ENCODE results near the gene TXNDC11. TPM values are rescaled to one million over a fixed set of nuclear protein-coding genes. Genes with fewer than 3 reads are reported as not detected.

TXNDC11 gene
- polyA plus RNA-seq, 1 donor (not counting 4 experiments of a cell fraction or from before 2014, with no cell fraction given): 35.9 TPM

- H3K4me2 ChIP-seq (ENCODE audit: control insufficient read depth, extremely low read depth, insufficient read depth, low read depth, low read length): peak overlapping the region; percentile 61
- no peak for DNase-seq (ENCODE audit: low read depth, low spot score)
- H3K27ac ChIP-seq (ENCODE audit: control insufficient read depth, insufficient read depth, low read length): peak overlapping the region; percentile 40
- TF ChIP-seq CTCF (optimal IDR thresholded peaks at IDR 0.05 in 1 of 3, IDR thresholded peaks at IDR 0.05 in 1 of 3, conservative IDR thresholded peaks at IDR 0.05 in 1 of 3; ENCODE audit: extremely low read depth in 1 of 3, insufficient read depth in 2 of 3, low read length in 3 of 3) (no peak), EZH2 (IDR thresholded peaks at IDR 0.05; ENCODE audit: low read length) (no peak)
- peaks cover 2% of the 10 kb centered on the region for H3K9me1 ChIP-seq (ENCODE audit: control insufficient read depth, extremely low read depth, insufficient read depth, low read length)
- peaks cover 5% of the 10 kb centered on the region for H4K20me1 ChIP-seq (ENCODE audit: control insufficient read depth, extremely low read depth, insufficient read depth, low read length)
- peaks cover 10% of the 10 kb centered on the region for H3K79me2 ChIP-seq (ENCODE audit: control insufficient read depth, insufficient read depth, low read length)
- no peak overlapping the region for H3K4me3 ChIP-seq (ENCODE audit: control insufficient read depth in 2 of 3, extremely low read depth in 1 of 3, insufficient read depth in 2 of 3, low read depth in 1 of 3, low read length in 3 of 3)
- H3K9me3 ChIP-seq (ENCODE audit: control insufficient read depth, low read depth, low read length): no peaks in the 10 kb centered on the region
- H3K9ac ChIP-seq (ENCODE audit: control insufficient read depth, extremely low read depth, insufficient read depth, low read length): peak overlapping the region; percentile 36
- no peak overlapping the region for H2AFZ ChIP-seq (ENCODE audit: control insufficient read depth, low read length)
- H3K27me3 ChIP-seq (ENCODE audit: control insufficient read depth, extremely low read depth, insufficient read depth, low read length): no peaks in the 10 kb centered on the region
- H3K36me3 ChIP-seq (ENCODE audit: control insufficient read depth in 2 of 2, extremely low read depth in 1 of 2, insufficient read depth in 2 of 2, low read length in 2 of 2): peaks cover 23 to 25% of the 10 kb centered on the region in 2 experiments
- peaks cover 34% of the 10 kb centered on the region for H3K4me1 ChIP-seq (ENCODE audit: control insufficient read depth, extremely low read depth, insufficient read depth, low read length)
- dilution Hi-C loops (cut with MboI; ENCODE audit: extremely low pct_ligation_motif_present, low sequenced_read_pairs): no loop called here
- peak; percentile 92 for FAIRE-seq
Measured at GRCh38 chr16:11676799-11677198, 65.9 kb downstream of the TXNDC11 start.

- DNase-seq (ENCODE audit: low read depth, low spot score): no peak
- Histone ChIP-seq H2AFZ (ENCODE audit: control insufficient read depth, low read length) (no peak overlapping the region), H3K4me1 (ENCODE audit: control insufficient read depth, extremely low read depth, insufficient read depth, low read length) (peaks cover 31% of the 10 kb centered on the region), H3K9ac (ENCODE audit: control insufficient read depth, extremely low read depth, insufficient read depth, low read length) (no peak overlapping the region), H3K4me2 (ENCODE audit: control insufficient read depth, extremely low read depth, insufficient read depth, low read depth, low read length) (no peak overlapping the region), H3K9me1 (ENCODE audit: control insufficient read depth, extremely low read depth, insufficient read depth, low read length) (peaks cover 2% of the 10 kb centered on the region), H4K20me1 (ENCODE audit: control insufficient read depth, extremely low read depth, insufficient read depth, low read length) (peaks cover 8% of the 10 kb centered on the region), H3K79me2 (ENCODE audit: control insufficient read depth, insufficient read depth, low read length) (peaks cover 6% of the 10 kb centered on the region), H3K27ac (ENCODE audit: control insufficient read depth, insufficient read depth, low read length) (no peak overlapping the region), H3K9me3 (ENCODE audit: control insufficient read depth, low read depth, low read length) (no peaks in the 10 kb centered on the region), H3K36me3 (ENCODE audit: control insufficient read depth in 2 of 2, extremely low read depth in 1 of 2, insufficient read depth in 2 of 2, low read length in 2 of 2) (peaks cover 19 to 20% of the 10 kb centered on the region in 2 experiments), H3K4me3 (ENCODE audit: control insufficient read depth in 2 of 3, extremely low read depth in 1 of 3, insufficient read depth in 2 of 3, low read depth in 1 of 3, low read length in 3 of 3) (no peak overlapping the region), H3K27me3 (ENCODE audit: control insufficient read depth, extremely low read depth, insufficient read depth, low read length) (no peaks in the 10 kb centered on the region)
- no peak for FAIRE-seq
- dilution Hi-C loops (cut with MboI; ENCODE audit: extremely low pct_ligation_motif_present, low sequenced_read_pairs): no loop called here
- TF ChIP-seq CTCF (optimal IDR thresholded peaks at IDR 0.05 in 1 of 3, IDR thresholded peaks at IDR 0.05 in 1 of 3, conservative IDR thresholded peaks at IDR 0.05 in 1 of 3; ENCODE audit: extremely low read depth in 1 of 3, insufficient read depth in 2 of 3, low read length in 3 of 3) (no peak), EZH2 (IDR thresholded peaks at IDR 0.05; ENCODE audit: low read length) (no peak)
Measured at GRCh38 chr16:11675561-11676511, 66.8 kb downstream of the TXNDC11 start.
